Endodermal cell (in vitro differentiated cells): Measurements from ENCODE around the gene ST6GALNAC1. TPM values are rescaled to one million over a fixed set of nuclear protein-coding genes. Genes with fewer than 3 reads are reported as not detected.

Source experiments
- DNase-seq: peaks from one replicate; pipeline ENCODE4 v3.0.0-alpha.2; 2017
- H3K27ac ChIP-seq: 2 replicates; pipeline ENCODE4 v1.5.1; 2013; ENCODE audit warnings: mild to moderate bottlenecking, low read depth, low read length, moderate library complexity
- H3K27me3 ChIP-seq: 2 replicates; pipeline ENCODE4 v1.6.1; 2013; ENCODE audit warnings: mild to moderate bottlenecking, low read length, moderate library complexity; ENCODE audit not compliant: insufficient read depth, control insufficient read depth, poor library complexity, severe bottlenecking
- H3K36me3 ChIP-seq: 2 replicates; pipeline ENCODE4 v1.7.0; 2013; ENCODE audit warnings: mild to moderate bottlenecking, low read length, moderate library complexity; ENCODE audit not compliant: control insufficient read depth, insufficient read depth
- H3K4me1 ChIP-seq: one replicate; pipeline ENCODE4 v1.7.0; 2013; ENCODE audit warnings: low read length; ENCODE audit not compliant: control insufficient read depth, insufficient read depth
- H3K4me3 ChIP-seq: 2 replicates; pipeline ENCODE4 v1.5.1; 2013; ENCODE audit warnings: mild to moderate bottlenecking, low read length, moderate library complexity
- H3K9ac ChIP-seq: 2 replicates; pipeline ENCODE4 v1.6.1; 2013; ENCODE audit warnings: mild to moderate bottlenecking, low read length, moderate library complexity; ENCODE audit not compliant: poor library complexity, severe bottlenecking; ENCODE audit errors: extremely low read depth
- H3K9me3 ChIP-seq: 2 replicates; pipeline ENCODE4 v1.6.1; 2013; ENCODE audit warnings: mild to moderate bottlenecking, low read length, moderate library complexity; ENCODE audit not compliant: control insufficient read depth
- H3K27ac Mint-ChIP-seq: 2 replicates; pipeline ENCODE4 v1.8.0; 2020; ENCODE audit warnings: mixed read lengths
- H3K27me3 Mint-ChIP-seq: 2 replicates; pipeline ENCODE4 v1.8.0; 2021; ENCODE audit warnings: mild to moderate bottlenecking, mixed read lengths; ENCODE audit not compliant: insufficient read depth
- H3K36me3 Mint-ChIP-seq: 2 replicates; pipeline ENCODE4 v1.8.0; 2020; ENCODE audit warnings: low read depth, mixed read lengths
- H3K4me1 Mint-ChIP-seq: 2 replicates; pipeline ENCODE4 v1.8.0; 2020; ENCODE audit warnings: mixed read lengths
- H3K4me3 Mint-ChIP-seq: 2 replicates; pipeline ENCODE4 v1.8.0; 2020; ENCODE audit warnings: mild to moderate bottlenecking, moderate library complexity, mixed read lengths
- H3K9me3 Mint-ChIP-seq: 2 replicates; pipeline ENCODE4 v1.8.0; 2020; ENCODE audit warnings: mild to moderate bottlenecking, mixed read lengths
- CTCF ChIP-seq: fragments of 200-600 bp; sonication (generic); conservative IDR thresholded peaks from 2 replicates; pipeline ENCODE4 v1.5.0; 2021; ENCODE audit warnings: antibody characterized with exemption, mild to moderate bottlenecking
- WGBS, 2 experiments: methylation state at CpG; one replicate each; pipeline versions ENCODE4 v1.1.5 to v1.1.7; 2013; ENCODE audit warnings: missing lambda C conversion rate in 2 of 2, mixed read lengths in 1 of 2; ENCODE audit not compliant: insufficient coverage in 1 of 2, insufficient read length in 1 of 2; 5-methylcytosine and 5-hydroxymethylcytosine counted together
- total RNA-seq, 2 donors: library from RNA; stranded (reverse); fragmentation: NEBNext Ultra II Directional in 1 of 2; extraction: Animal tissue kit (Norgen Biotek cat#: 25700) in 1 of 2; gene quantifications; 2 replicates in 1 of 2; 3 replicates in 1 of 2; pipeline ENCODE4 v1.2.1, GENCODE V29; 2021

ST6GALNAC1 gene
- total RNA-seq, 2 donors from 2014 or later, result not detected

- H3K36me3 ChIP-seq, result no peaks in the 10 kb centered on the region
- WGBS, 2 experiments, result 90 to 93% methylated on average over 7 to 8 of the region's 8 CpGs
- no peak overlapping the region for H3K9ac ChIP-seq
- TF ChIP-seq CTCF, result peak; percentile 55
- Mint-ChIP-seq H3K9me3 (peaks cover 4% of the 10 kb centered on the region), H3K4me3 (no peak overlapping the region), H3K27ac (no peak overlapping the region), H3K4me1 (peaks cover 22% of the 10 kb centered on the region), H3K36me3 (no peaks in the 10 kb centered on the region), H3K27me3 (peaks cover 12% of the 10 kb centered on the region)
- peaks cover 8% of the 10 kb centered on the region for H3K4me1 ChIP-seq
- H3K4me3 ChIP-seq, result no peak overlapping the region
- no peak overlapping the region for H3K27ac ChIP-seq
- peaks cover 5% of the 10 kb centered on the region for H3K9me3 ChIP-seq
- H3K27me3 ChIP-seq, result no peaks in the 10 kb centered on the region
- no peak for DNase-seq
Measured at GRCh38 chr17:76593384-76593826, 50.2 kb downstream of the ST6GALNAC1 start.

DNA sequence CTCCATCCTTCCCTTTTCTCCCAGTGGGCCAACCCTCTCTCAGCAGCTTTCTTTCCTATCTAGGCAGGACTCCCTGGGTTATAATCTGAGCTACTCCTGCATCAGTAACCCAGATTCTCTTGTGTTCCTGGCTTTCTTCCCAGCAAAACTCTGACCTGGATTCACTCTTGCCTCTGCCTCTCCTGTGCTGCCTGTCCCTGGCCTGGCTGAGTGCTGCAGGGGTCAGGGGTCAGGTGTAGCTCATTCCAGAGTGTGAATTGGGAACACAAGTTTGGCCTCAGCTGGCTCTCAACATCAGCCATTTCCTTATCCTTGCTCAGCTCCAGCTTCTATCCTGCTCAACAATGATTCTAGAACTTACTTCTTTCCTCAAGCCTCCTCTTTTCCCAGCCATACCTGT lies 55.4 kb downstream of the ST6GALNAC1 start:
- H3K27me3 Mint-ChIP-seq, result peaks cover 57% of the 10 kb centered on the region

GRCh38 chr17:76586741-76587487 lies 56.6 kb downstream of the ST6GALNAC1 start:
- Histone ChIP-seq H3K4me1 (peaks cover 6% of the 10 kb centered on the region), H3K36me3 (no peaks in the 10 kb centered on the region), H3K27me3 (peaks cover 38% of the 10 kb centered on the region), H3K4me3 (no peak overlapping the region), H3K9ac (no peak overlapping the region), H3K27ac (no peak overlapping the region), H3K9me3 (peaks cover 11% of the 10 kb centered on the region)
- H3K4me3 Mint-ChIP-seq, result peak overlapping the region; percentile 66
- peak; percentile 79 for DNase-seq
- H3K27me3 Mint-ChIP-seq, result peaks cover 64% of the 10 kb centered on the region
- peaks cover 18% of the 10 kb centered on the region for H3K4me1 Mint-ChIP-seq
- WGBS, 2 experiments, result 54 to 55% methylated on average over 11 to 17 of the region's 17 CpGs
- TF ChIP-seq CTCF, result no peak
- H3K27ac Mint-ChIP-seq, result no peak overlapping the region
- peaks cover 2% of the 10 kb centered on the region for H3K36me3 Mint-ChIP-seq
- H3K9me3 Mint-ChIP-seq, result peaks cover 10% of the 10 kb centered on the region

More for the DNA sequence above, 55.4 kb downstream of the ST6GALNAC1 start:
- Mint-ChIP-seq H3K36me3 (peaks cover 2% of the 10 kb centered on the region), H3K27ac (no peak overlapping the region), H3K9me3 (peaks cover 10% of the 10 kb centered on the region), H3K4me1 (peaks cover 13% of the 10 kb centered on the region), H3K4me3 (no peak overlapping the region)
- TF ChIP-seq CTCF, result no peak
- Histone ChIP-seq H3K36me3 (no peaks in the 10 kb centered on the region), H3K4me3 (no peak overlapping the region), H3K27me3 (peaks cover 38% of the 10 kb centered on the region), H3K27ac (no peak overlapping the region), H3K9me3 (peaks cover 11% of the 10 kb centered on the region), H3K4me1 (peaks cover 6% of the 10 kb centered on the region), H3K9ac (no peak overlapping the region)
- no peak for DNase-seq
